GM21576 (cell line): Measurements from ENCODE around the gene STN1.
"Not testable (repeated sequence)": the region's sequence is repeated elsewhere in the genome, so short reads cannot be mapped to it uniquely, and the experiment has no call there.

Experiments used
- ATAC-seq: cut with Tn5 transposase; IDR thresholded peaks from one replicate; pipeline ENCODE4 v1.9.1; 2021; ENCODE audit warnings: mild to moderate bottlenecking, moderate library complexity; ENCODE audit not compliant: unreplicated experiment

Gene STN1

GRCh38 chr10:103847909-103848468 is 70.0 kb downstream of the STN1 start:
- ATAC-seq: no peak

GRCh38 chr10:103847346-103847745 is 70.6 kb downstream of the STN1 start:
- no peak for ATAC-seq

GRCh38 chr10:103845972-103846371 is 72.0 kb downstream of the STN1 start:
- ATAC-seq: peak; percentile 59

GRCh38 chr10:103845346-103845745 is 72.6 kb downstream of the STN1 start:
- ATAC-seq: not testable (repeated sequence)

GRCh38 chr10:103843854-103844570 is 74.0 kb downstream of the STN1 start:
- ATAC-seq: no peak

GRCh38 chr10:103843045-103843444 is 74.9 kb downstream of the STN1 start:
- no peak for ATAC-seq

DNA sequence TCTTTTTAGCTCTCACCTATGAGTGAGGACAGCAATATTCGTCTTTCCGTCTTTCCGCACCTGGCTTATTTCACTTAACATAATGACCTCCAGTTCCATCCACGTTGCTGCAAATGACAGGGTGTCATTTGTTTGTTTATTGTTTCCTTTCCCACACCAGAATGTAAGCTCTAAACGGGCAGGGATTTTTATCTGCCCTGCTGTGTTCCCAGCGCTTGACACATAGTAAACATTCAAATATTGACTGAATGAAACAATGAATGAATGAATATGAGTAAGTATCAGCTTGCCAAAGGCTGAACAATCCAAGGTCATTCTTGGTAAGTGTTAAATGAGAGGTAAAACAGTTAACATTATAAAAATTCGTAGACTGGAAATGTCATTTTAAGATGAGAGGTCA is 75.4 kb downstream of the STN1 start:
- no peak for ATAC-seq

GRCh38 chr10:103841519-103841918 is 76.5 kb downstream of the STN1 start:
- ATAC-seq: no peak

DNA sequence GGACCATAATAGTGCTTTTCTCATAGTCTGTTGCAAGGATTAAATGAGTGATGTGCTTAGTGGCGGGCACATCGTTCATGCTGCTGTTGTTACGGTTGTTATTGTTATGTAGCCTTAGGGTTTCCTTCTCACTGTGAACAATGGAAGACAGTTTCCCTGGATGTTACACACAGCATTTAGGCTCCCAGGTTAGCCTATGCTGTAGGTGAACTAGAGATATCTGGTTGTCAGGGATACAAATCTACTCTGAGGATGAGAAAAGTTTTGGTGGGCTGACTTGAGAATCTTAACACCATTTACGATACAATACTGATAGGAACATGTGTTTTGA is 77.3 kb downstream of the STN1 start:
- no peak for ATAC-seq

DNA sequence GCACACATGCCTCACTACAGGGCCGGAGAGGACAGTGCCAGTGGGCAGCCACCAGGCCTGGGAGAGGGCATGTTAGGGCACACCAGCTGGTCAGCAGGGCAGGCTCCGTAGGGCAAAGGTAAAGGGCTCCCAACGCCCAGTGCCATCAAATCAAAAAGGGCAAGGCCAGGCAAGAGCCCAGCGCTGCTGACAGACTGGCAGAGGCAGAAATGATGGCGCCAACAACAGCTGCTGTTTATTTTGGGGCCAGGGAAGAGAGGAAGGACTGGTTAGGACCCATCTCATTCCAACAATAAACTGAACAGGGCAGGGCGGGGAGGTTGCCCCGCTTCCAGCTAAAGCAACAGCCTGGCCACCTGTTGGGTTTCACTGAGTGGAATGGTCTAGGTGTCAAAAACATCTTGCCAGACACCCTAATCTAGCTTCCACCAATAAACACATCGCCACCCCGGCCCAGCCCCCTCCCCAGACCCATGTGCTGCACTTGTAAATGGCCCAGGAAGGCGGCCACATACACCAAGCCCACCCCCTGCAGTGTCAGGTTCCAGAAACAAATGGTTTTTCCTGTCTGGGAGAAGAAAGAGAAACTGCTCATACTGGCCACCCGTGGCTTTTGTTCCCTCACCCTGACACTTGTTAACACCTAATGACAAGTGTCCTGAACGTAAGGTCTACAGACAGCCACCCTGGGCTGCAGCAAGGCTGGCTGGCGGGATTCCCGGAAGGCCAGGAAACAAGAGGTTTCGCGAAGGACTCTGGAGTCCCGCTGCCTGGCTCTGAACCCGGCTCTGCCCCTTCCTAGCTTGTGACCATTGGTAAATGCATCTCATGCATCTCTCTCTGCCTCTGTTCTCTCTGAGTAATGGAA is 77.9 kb downstream of the STN1 start:
- ATAC-seq: no peak

DNA sequence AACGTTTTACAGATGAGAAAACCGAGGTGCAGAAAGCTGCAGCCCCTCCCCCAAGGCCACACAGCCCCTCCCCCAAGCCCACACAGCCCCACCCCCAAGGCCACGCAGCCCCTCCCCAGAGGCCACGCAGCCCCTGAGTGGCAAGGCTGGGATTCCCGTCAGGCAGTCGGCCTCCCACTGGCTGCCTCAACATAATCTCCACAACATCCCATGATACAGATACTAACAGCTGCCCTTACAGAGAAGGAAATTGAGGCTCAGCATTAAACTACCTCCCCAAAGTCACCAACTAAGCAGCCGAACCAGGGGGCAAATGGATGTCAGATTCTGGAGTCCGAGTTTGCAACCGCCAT is 78.5 kb downstream of the STN1 start:
- no peak for ATAC-seq

DNA sequence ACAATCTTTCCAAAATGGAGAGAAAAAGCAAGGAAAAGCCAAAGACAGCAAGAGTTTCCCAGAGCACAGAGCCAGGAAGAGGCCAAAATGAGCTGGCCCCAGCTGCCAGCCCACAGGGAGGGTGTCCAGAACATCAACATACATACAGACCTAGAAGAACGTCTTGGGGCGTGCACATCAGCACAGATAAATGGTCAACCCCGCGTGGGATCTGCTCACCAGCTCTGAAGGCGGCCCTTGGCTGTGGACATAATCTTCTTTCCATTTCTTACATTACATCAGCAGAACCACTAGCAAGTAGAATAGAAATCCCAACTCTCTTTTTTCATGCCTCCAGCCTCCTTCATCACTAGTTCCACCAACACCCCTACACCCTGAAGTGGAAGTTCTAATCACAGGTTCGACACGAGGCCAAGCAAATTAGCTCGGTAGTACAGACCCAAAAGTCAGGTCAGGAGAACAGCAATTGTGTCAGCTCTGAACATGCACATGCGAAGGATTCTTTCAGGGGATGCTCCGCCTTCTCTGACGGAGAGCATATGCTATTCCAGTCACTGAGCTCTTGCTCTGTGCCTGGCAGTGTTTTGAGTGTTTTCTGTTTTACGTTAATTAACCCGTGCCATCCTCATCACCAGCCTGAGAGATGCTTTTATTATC is 79.0 kb downstream of the STN1 start:
- ATAC-seq: no peak

- no peak for ATAC-seq
Observed at GRCh38 chr10:103838070-103838395, 80.0 kb downstream of the STN1 start.

DNA sequence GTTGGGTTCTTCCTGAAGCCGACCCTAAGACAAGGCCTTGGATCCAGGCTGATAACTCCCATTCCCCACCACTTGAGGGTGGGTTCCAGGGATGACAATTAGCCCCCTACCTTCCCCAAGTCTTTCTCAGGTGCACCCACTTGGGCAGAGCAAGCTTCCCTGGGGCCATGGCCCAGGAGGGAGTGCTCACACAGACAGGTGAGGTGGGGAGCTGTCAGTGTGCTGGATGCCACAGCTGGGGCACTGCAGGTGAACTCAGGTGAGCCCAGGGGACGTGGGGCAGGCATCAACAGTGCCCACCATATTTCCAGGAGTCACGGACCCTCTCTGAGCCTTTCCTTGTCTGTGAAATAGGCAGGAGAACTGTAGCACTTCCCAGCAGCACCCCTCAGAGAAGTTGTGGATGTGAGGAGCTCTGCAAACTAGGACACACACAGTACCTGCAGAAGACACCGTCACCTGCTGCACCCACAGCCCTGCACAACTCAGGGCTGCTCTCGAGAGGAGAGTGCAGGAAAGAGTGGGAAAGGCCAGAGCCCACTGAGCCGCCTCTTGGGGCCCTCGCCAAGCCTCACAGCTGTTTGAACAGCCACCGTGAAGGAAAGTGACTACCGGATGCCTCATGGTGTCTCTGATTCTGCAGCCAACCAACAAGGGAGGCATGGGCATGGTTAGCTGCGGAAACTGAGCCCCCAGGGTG is 80.5 kb downstream of the STN1 start:
- no peak for ATAC-seq

DNA sequence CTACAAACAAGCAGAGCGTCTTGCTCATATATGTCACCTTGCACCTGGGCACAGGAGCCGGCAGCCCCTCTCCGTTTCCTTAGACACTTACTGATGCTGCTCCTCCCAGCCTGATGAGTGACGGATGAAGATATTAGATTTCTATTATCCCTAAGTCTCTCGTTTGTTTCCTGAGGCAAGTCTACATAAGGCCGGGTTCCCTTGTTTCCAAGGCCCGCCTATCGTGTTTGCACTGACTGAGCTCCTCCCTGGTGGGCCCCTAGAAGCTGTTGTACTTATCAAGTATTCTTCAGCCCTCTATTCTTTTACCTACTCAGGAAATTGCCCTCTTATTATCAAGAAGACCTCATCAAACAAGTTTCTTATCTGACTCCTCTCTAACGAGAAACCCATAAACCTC is 81.1 kb downstream of the STN1 start:
- ATAC-seq: no peak

- no peak for ATAC-seq
Observed at GRCh38 chr10:103836273-103836672, 81.7 kb downstream of the STN1 start.

GRCh38 chr10:103835096-103836050 is 82.6 kb downstream of the STN1 start:
- ATAC-seq: no peak

DNA sequence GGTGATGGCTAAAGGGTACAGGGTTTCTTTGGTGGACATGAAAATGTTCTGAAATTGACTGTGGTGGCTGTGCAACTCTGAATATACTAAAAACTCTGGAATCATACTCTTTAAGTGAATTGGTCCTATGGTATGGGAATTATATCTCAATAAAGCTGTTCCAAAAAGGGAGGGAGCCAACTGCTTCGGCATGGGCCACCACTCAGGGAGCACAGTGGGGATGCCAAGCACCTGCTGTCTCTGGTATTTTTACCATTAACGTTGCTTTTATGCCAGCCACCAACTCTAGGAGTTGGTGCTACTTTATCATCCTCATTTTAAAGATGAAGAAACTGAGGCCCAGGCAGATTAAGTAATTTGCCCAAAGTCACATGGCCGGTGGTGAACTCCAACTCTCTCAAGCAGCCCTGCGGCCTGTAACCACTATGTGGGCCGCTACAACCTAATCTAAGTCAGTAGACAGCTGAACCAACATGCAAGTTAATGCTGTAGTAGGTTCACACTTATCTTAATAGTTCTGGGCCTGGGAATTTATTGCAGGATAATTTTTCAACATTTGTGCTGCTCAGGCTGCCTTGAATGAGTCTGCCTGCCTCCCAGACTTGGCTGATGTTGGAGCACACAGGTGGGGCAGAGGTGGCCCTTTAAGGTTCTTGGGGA is 83.4 kb downstream of the STN1 start:
- no peak for ATAC-seq

DNA sequence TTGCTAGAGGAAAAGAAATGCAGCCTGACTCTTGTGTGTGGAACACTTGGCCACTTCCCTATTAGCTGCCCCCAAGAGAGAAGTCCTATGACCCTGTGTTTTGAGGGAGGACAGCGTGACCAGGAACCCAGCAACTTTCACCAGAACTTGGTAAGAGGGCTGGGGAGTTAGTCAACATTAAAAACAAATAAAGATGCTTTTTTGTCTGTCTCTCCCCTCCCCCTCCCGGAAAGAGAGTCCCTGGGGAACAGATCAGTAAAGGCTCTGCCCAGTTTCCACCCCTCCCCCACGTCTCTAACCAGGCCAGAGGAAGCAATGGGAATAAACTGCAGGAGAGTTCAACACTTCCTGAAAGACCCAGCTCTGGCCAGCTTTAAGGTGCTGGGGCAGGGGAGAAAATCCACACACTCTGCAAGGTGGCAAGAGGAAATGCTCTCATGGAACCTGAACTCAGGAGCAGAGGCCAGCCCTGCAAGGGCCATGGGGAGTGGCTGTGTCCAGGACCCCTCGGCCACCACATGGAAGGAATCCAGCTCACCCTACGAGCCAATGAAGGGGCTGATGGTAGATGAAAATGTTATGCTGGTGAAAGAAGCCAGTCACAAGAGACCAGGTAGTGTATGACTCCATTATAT is 84.1 kb downstream of the STN1 start:
- no peak for ATAC-seq
